Neural cell (in vitro differentiated cells): Measurements from ENCODE around the gene GLRA2.

ENCODE experiments used
- EZH2 ChIP-seq: fragments of 200-600, 300-800 bp; shearing (Covaris generic), sonication (generic); IDR thresholded peaks from 2 replicates; pipeline ENCODE4 v1.6.1; 2014; ENCODE audit warnings: antibody characterized with exemption, low read length, borderline replicate concordance, mild to moderate bottlenecking; ENCODE audit not compliant: insufficient read depth, poor library complexity, severe bottlenecking
- MXI1 ChIP-seq: fragments of 450-650 bp; conservative IDR thresholded peaks from 2 replicates; pipeline ENCODE4 v1.6.1; 2014; ENCODE audit warnings: antibody characterized with exemption, mild to moderate bottlenecking; ENCODE audit not compliant: poor library complexity, severe bottlenecking
- POLR2AphosphoS5 ChIP-seq: IDR thresholded peaks from 2 replicates; pipeline ENCODE4 v1.6.1; 2012
- TAF1 ChIP-seq: IDR thresholded peaks from 2 replicates; pipeline ENCODE4 v1.6.1; 2012; ENCODE audit warnings: low read depth
- TF ChIP-seq, protein P1 (sequence below): fragments of 450-650 bp; IDR thresholded peaks from 2 replicates; pipeline ENCODE4 v1.5.1; 2014; ENCODE audit warnings: antibody characterized with exemption, mild to moderate bottlenecking, moderate library complexity; ENCODE audit not compliant: poor library complexity, severe bottlenecking
- TF ChIP-seq, protein P2 (sequence below): IDR thresholded peaks from 2 replicates; pipeline ENCODE4 v1.6.1; 2012; ENCODE audit warnings: borderline replicate concordance

DNA sequence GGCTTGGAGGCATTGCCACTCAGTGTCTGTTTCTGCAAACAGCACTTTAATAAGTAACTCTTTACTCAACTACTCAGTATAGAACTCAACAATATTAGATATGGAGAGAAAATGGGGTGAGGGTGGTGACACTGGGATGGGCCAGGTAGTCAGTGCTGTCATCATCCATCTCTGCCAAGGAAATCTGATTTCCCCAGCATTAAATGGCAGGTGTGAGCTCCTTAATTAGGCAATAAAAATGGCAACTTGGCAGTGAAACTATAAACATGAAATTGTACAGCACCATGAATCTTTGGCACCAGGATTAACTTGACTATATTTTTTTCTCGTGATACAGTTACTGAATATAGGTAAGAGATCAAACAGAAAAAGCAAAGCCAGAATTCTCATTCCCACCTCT lies 146.2 kb downstream of the GLRA2 start:
- TF ChIP-seq TAF1 (no peak), POLR2AphosphoS5 (no peak), EZH2 (no peak), MXI1 (no peak)
- TF ChIP-seq, protein P1, sequence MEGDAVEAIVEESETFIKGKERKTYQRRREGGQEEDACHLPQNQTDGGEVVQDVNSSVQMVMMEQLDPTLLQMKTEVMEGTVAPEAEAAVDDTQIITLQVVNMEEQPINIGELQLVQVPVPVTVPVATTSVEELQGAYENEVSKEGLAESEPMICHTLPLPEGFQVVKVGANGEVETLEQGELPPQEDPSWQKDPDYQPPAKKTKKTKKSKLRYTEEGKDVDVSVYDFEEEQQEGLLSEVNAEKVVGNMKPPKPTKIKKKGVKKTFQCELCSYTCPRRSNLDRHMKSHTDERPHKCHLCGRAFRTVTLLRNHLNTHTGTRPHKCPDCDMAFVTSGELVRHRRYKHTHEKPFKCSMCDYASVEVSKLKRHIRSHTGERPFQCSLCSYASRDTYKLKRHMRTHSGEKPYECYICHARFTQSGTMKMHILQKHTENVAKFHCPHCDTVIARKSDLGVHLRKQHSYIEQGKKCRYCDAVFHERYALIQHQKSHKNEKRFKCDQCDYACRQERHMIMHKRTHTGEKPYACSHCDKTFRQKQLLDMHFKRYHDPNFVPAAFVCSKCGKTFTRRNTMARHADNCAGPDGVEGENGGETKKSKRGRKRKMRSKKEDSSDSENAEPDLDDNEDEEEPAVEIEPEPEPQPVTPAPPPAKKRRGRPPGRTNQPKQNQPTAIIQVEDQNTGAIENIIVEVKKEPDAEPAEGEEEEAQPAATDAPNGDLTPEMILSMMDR = no peak
- TF ChIP-seq, protein P2, sequence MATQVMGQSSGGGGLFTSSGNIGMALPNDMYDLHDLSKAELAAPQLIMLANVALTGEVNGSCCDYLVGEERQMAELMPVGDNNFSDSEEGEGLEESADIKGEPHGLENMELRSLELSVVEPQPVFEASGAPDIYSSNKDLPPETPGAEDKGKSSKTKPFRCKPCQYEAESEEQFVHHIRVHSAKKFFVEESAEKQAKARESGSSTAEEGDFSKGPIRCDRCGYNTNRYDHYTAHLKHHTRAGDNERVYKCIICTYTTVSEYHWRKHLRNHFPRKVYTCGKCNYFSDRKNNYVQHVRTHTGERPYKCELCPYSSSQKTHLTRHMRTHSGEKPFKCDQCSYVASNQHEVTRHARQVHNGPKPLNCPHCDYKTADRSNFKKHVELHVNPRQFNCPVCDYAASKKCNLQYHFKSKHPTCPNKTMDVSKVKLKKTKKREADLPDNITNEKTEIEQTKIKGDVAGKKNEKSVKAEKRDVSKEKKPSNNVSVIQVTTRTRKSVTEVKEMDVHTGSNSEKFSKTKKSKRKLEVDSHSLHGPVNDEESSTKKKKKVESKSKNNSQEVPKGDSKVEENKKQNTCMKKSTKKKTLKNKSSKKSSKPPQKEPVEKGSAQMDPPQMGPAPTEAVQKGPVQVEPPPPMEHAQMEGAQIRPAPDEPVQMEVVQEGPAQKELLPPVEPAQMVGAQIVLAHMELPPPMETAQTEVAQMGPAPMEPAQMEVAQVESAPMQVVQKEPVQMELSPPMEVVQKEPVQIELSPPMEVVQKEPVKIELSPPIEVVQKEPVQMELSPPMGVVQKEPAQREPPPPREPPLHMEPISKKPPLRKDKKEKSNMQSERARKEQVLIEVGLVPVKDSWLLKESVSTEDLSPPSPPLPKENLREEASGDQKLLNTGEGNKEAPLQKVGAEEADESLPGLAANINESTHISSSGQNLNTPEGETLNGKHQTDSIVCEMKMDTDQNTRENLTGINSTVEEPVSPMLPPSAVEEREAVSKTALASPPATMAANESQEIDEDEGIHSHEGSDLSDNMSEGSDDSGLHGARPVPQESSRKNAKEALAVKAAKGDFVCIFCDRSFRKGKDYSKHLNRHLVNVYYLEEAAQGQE = no peak
